HepG2 (cell line): ENCODE data around the gene UST. TPM values are rescaled to one million over a fixed set of nuclear protein-coding genes. Genes with fewer than 3 reads are reported as not detected.
A peak's percentile ranks its signal among the peaks of the same experiment; 100 is the strongest.

Source experiments
- ATF1 ChIP-seq: IDR thresholded peaks from 2 replicates; pipeline ENCODE4 v1.6.1; 2016; ENCODE audit warnings: mild to moderate bottlenecking, control low read depth
- CCDC6 ChIP-seq: sonication (generic); formaldehyde crosslinking; IDR thresholded peaks from 2 replicates; pipeline ENCODE4 v1.8.1; 2022; ENCODE audit warnings: mild to moderate bottlenecking, missing genetic modification reagents, moderate library complexity
- CHCHD3 ChIP-seq: sonication (generic); formaldehyde crosslinking; IDR thresholded peaks from 2 replicates; pipeline ENCODE4 v1.8.0; 2022; ENCODE audit warnings: mild to moderate bottlenecking, missing genetic modification reagents, moderate library complexity
- FOSL1 ChIP-seq: sonication (generic); formaldehyde crosslinking; IDR thresholded peaks from 2 replicates; pipeline ENCODE4 v1.9.0; 2021; ENCODE audit warnings: missing genetic modification reagents, borderline replicate concordance
- FOXC1 ChIP-seq: sonication (generic); formaldehyde crosslinking; IDR thresholded peaks from 2 replicates; pipeline ENCODE4 v1.8.0; 2022; ENCODE audit warnings: mild to moderate bottlenecking, missing genetic modification reagents, borderline replicate concordance
- GFI1 ChIP-seq: sonication (generic); formaldehyde crosslinking; IDR thresholded peaks from 2 replicates; pipeline ENCODE4 v1.5.0; 2020; ENCODE audit warnings: missing genetic modification reagents, mild to moderate bottlenecking, borderline replicate concordance
- IKZF4 ChIP-seq: sonication (generic); formaldehyde crosslinking; IDR thresholded peaks from 2 replicates; pipeline ENCODE4 v1.5.1; 2020; ENCODE audit warnings: borderline replicate concordance, mild to moderate bottlenecking, low read depth, missing genetic modification reagents; ENCODE audit errors: not compliant biosample characterization
- MAFK ChIP-seq, 2 experiments: IDR thresholded peaks in 1 of 2; conservative IDR thresholded peaks in 1 of 2; 2 replicates each; pipeline ENCODE4 v1.6.1; 2011; ENCODE audit warnings: improper control_type of control experiment in 2 of 2, low read length in 2 of 2
- SKIL ChIP-seq: sonication (generic); formaldehyde crosslinking; IDR thresholded peaks from 2 replicates; pipeline ENCODE4 v1.8.0; 2022; ENCODE audit warnings: missing genetic modification reagents, mild to moderate bottlenecking, moderate library complexity, borderline replicate concordance
- TBX3 ChIP-seq: fragments of 450-650 bp; IDR thresholded peaks from 2 replicates; pipeline ENCODE4 v1.6.1; 2017; ENCODE audit warnings: antibody characterized with exemption, mild to moderate bottlenecking, inconsistent platforms, borderline replicate concordance
- TP53 ChIP-seq: sonication (generic); formaldehyde crosslinking; conservative IDR thresholded peaks from 2 replicates; pipeline ENCODE4 v1.4.0; 2020; ENCODE audit warnings: missing genetic modification reagents
- TRAFD1 ChIP-seq: sonication (generic); formaldehyde crosslinking; IDR thresholded peaks from 2 replicates; pipeline ENCODE4 v1.5.1; 2020; ENCODE audit warnings: missing genetic modification reagents, mild to moderate bottlenecking, borderline replicate concordance
- ZNF18 ChIP-seq: sonication (generic); formaldehyde crosslinking; IDR thresholded peaks from 2 replicates; pipeline ENCODE4 v1.8.0; 2022; ENCODE audit warnings: mild to moderate bottlenecking, missing genetic modification reagents; ENCODE audit not compliant: insufficient replicate concordance
- ZNF326 ChIP-seq: sonication (generic); formaldehyde crosslinking; IDR thresholded peaks from 2 replicates; pipeline ENCODE4 v1.4.0; 2020; ENCODE audit warnings: missing genetic modification reagents, borderline replicate concordance
- ZNF598 ChIP-seq: sonication (generic); formaldehyde crosslinking; IDR thresholded peaks from 2 replicates; pipeline ENCODE4 v1.5.1; 2020; ENCODE audit warnings: mild to moderate bottlenecking, missing genetic modification reagents, borderline replicate concordance
- ZNF710 ChIP-seq: sonication (generic); formaldehyde crosslinking; IDR thresholded peaks from 2 replicates; pipeline ENCODE4 v1.5.0; 2020; ENCODE audit warnings: mild to moderate bottlenecking, missing genetic modification reagents, borderline replicate concordance
- polyA plus RNA-seq, 8 experiments: library from polyadenylated mRNA; depleted of rRNA in 3 of 8; stranded (reverse) in 7 of 8; unstranded in 1 of 8; fragments of >200 nt; fragmentation: Illumina TruSeq in 4 of 8; extraction: Trizol in 4 of 8; gene quantifications; 2 replicates each; pipeline versions ENCODE4 v1.2.1 to v1.2.3, GENCODE V29; 2011 to 2016; ENCODE audit warnings: low read depth in 4 of 8, missing spikeins in 1 of 8, mixed read lengths in 1 of 8; ENCODE audit not compliant: insufficient read depth in 1 of 8
- total RNA-seq, 5 experiments: library from RNA; depleted of rRNA; stranded (reverse); fragments of >200 nt; fragmentation: Illumina TruSeq; extraction: Trizol; gene quantifications; 2 replicates each; pipeline ENCODE4 v1.2.3, GENCODE V29; 2016; ENCODE audit warnings: low read depth in 1 of 5
- TF ChIP-seq, protein P1 (sequence below): IDR thresholded peaks from 2 replicates; pipeline ENCODE4 v1.6.1; 2012; ENCODE audit warnings: low read depth, low read length, improper control_type of control experiment

The UST gene
- total and polyA plus RNA-seq, 2 of the 13 experiments (the other 11 are each of a cell fraction or from before 2014, with no cell fraction given) = 0.27 TPM; not detected in 1

- TF ChIP-seq ZNF710 (peak; percentile 92; the same call in 1 of the 2 replicates), SKIL (CRISPR knock-in tag) (no peak), ZNF18 (CRISPR knock-in tag) (no peak), ZNF598 (CRISPR knock-in tag) (no peak), TRAFD1 (no peak), GFI1 (CRISPR knock-in tag) (peak; percentile 82), IKZF4 (CRISPR knock-in tag) (no peak), FOSL1 (peak; percentile 64; the same call in 1 of the 2 replicates), TBX3 (peak; percentile 63; the same call in 1 of the 2 replicates), ZNF326 (CRISPR knock-in tag) (no peak), CCDC6 (CRISPR knock-in tag) (no peak), FOXC1 (CRISPR knock-in tag) (no peak), MAFK (conservative IDR thresholded peaks at IDR 0.05 in 1 of 2, IDR thresholded peaks at IDR 0.05 in 1 of 2; ENCODE audit: low read length in 2 of 2) (0 out of 4 replicates have a peak, but pooled peaks have one; percentile 21 to 38), TP53 (CRISPR knock-in tag) (peak; percentile 56; the same call in 1 of the 2 replicates), ATF1 (CRISPR knock-in tag) (peak; percentile 73; the same call in 1 of the 2 replicates), CHCHD3 (no peak)
- TF ChIP-seq, protein P1, sequence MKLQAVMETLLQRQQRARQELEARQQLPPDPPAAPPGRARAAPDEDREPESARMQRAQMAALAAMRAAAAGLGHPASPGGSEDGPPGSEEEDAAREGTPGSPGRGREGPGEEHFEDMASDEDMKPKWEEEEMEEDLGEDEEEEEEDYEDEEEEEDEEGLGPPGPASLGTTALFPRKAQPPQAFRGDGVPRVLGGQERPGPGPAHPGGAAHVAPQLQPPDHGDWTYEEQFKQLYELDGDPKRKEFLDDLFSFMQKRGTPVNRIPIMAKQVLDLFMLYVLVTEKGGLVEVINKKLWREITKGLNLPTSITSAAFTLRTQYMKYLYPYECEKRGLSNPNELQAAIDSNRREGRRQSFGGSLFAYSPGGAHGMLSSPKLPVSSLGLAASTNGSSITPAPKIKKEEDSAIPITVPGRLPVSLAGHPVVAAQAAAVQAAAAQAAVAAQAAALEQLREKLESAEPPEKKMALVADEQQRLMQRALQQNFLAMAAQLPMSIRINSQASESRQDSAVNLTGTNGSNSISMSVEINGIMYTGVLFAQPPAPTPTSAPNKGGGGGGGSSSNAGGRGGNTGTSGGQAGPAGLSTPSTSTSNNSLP = peak; percentile 66
Measured at GRCh38 chr6:148979014-148979901, 232.4 kb downstream of the UST start (continued).
